AG10803 (cell line): ENCODE measurements around the gene RAB3B.

Experiments used
- DNase-seq: peaks from one replicate; pipeline ENCODE4 v3.0.0; 2010; ENCODE audit warnings: low read depth
- H3K4me3 ChIP-seq: 2 replicates; pipeline ENCODE4 v1.5.1; 2011; ENCODE audit warnings: mild to moderate bottlenecking, low read length, control low read depth
- CTCF ChIP-seq: conservative IDR thresholded peaks from 2 replicates; pipeline ENCODE4 v1.5.1; 2011; ENCODE audit warnings: mild to moderate bottlenecking, low read length, control low read depth, inconsistent platforms

The RAB3B gene

GRCh38 chr1:51945591-51945990, 44.9 kb downstream of the RAB3B start:
- DNase-seq: peak; percentile 39
- TF ChIP-seq CTCF: no peak

GRCh38 chr1:51942281-51942680, 48.2 kb downstream of the RAB3B start:
- no peak overlapping the region for H3K4me3 ChIP-seq
- no peak for DNase-seq
- no peak for TF ChIP-seq CTCF

More at GRCh38 chr1:51945591-51945990, 44.9 kb downstream of the RAB3B start:
- no peak overlapping the region for H3K4me3 ChIP-seq

- TF ChIP-seq CTCF: no peak
- H3K4me3 ChIP-seq: no peak overlapping the region
- peak; percentile 15 for DNase-seq
Measured at GRCh38 chr1:51941528-51941927, 49.0 kb downstream of the RAB3B start.

GRCh38 chr1:51937112-51937511, 53.4 kb downstream of the RAB3B start:
- DNase-seq: no peak
- TF ChIP-seq CTCF: no peak
- no peak overlapping the region for H3K4me3 ChIP-seq

- peak; percentile 43 for DNase-seq
- no peak overlapping the region for H3K4me3 ChIP-seq
- TF ChIP-seq CTCF: peak; percentile 42
Measured at GRCh38 chr1:51936531-51936930, 54.0 kb downstream of the RAB3B start.

- no peak for DNase-seq
- H3K4me3 ChIP-seq: no peak overlapping the region
- TF ChIP-seq CTCF: no peak
Measured at GRCh38 chr1:51933344-51933743, 57.2 kb downstream of the RAB3B start.

- no peak for TF ChIP-seq CTCF
- no peak for DNase-seq
- H3K4me3 ChIP-seq: no peak overlapping the region
Measured at GRCh38 chr1:51930329-51930728, 60.2 kb downstream of the RAB3B start.
